ENCODE data around the gene CPNE5. TPM values are rescaled to one million over a fixed set of nuclear protein-coding genes. Genes with fewer than 3 reads are reported as not detected.

Gene CPNE5
- polyA plus RNA-seq, 3 donors, result 0.47 to 0.85 (median 0.82) TPM

- no peak for DNase-seq
- H3K4me1 Mint-ChIP-seq, result peaks cover 18% of the 10 kb centered on the region
- peak overlapping the region in 3 of 7 donors; percentile 40 to 66 (median 52) for H3K27ac Mint-ChIP-seq
- Histone ChIP-seq H3K27me3 (ENCODE audit: control insufficient read depth in 2 of 2, insufficient read depth in 2 of 2, low read length in 2 of 2) (no peaks in the 10 kb centered on the region), H3K79me2 (ENCODE audit: insufficient read depth, low read length) (no peaks in the 10 kb centered on the region), H3K4me3 (replicated peaks in 1 of 3; ENCODE audit: low read depth in 2 of 3, low read length in 3 of 3) (no peak overlapping the region), H3K9ac (ENCODE audit: insufficient read depth, low read length, poor library complexity, severe bottlenecking) (no peak overlapping the region), H4K20me1 (ENCODE audit: insufficient read depth, low read length) (no peaks in the 10 kb centered on the region), H3K4me1 (ENCODE audit: control insufficient read depth in 1 of 2, insufficient read depth in 2 of 2, low read length in 2 of 2) (peaks cover 13 to 19% of the 10 kb centered on the region in 2 donors), H3K9me3 (replicated peaks in 1 of 2; ENCODE audit: control insufficient read depth in 1 of 2, insufficient read depth in 1 of 2, low read length in 2 of 2) (peaks cover 8 to 12% of the 10 kb centered on the region in 2 donors), H3K36me3 (replicated peaks in 1 of 2; ENCODE audit: control insufficient read depth in 1 of 2, insufficient read depth in 2 of 2, low read length in 2 of 2) (no peaks in the 10 kb centered on the region), H2AFZ (ENCODE audit: insufficient read depth, low read depth, low read length, poor library complexity, severe bottlenecking) (no peak overlapping the region), H3K27ac (ENCODE audit: low read depth in 1 of 2, low read length in 2 of 2) (no peak overlapping the region), H3K4me2 (replicated peaks; ENCODE audit: extremely low read depth, low read length, poor library complexity, severe bottlenecking) (peak overlapping the region; percentile 7)
- H3K9me3 Mint-ChIP-seq, result peaks cover 6 to 13% (median 10%) of the 10 kb centered on the region in 7 donors
- peaks cover 4 to 14% (median 11%) of the 10 kb centered on the region in 3 donors for H3K27me3 Mint-ChIP-seq (ENCODE audit: low read depth in 3 of 3)
- no CpG with 5 or more reads among the region's 2 CpGs for WGBS (ENCODE audit: insufficient coverage)
- no peak for TF ChIP-seq CTCF (IDR thresholded peaks at IDR 0.05)
- H3K4me3 Mint-ChIP-seq, result peak overlapping the region in 1 of 2 donors; percentile 51
- H3K36me3 Mint-ChIP-seq, result peaks cover under 1 to 4% of the 10 kb centered on the region in 2 donors
- intact Hi-C loops (cut with micrococcal nuclease), result no loop called here
Observed at GRCh38 chr6:36744304-36744673, 95.0 kb downstream of the CPNE5 start.

- Histone ChIP-seq H3K9ac (ENCODE audit: insufficient read depth, low read length, poor library complexity, severe bottlenecking) (no peak overlapping the region), H4K20me1 (ENCODE audit: insufficient read depth, low read length) (no peaks in the 10 kb centered on the region), H3K4me3 (replicated peaks in 1 of 3; ENCODE audit: low read depth in 2 of 3, low read length in 3 of 3) (no peak overlapping the region), H3K4me1 (ENCODE audit: control insufficient read depth in 1 of 2, insufficient read depth in 2 of 2, low read length in 2 of 2) (peaks cover 13 to 24% of the 10 kb centered on the region in 2 donors), H3K27ac (ENCODE audit: low read depth in 1 of 2, low read length in 2 of 2) (no peak overlapping the region), H3K79me2 (ENCODE audit: insufficient read depth, low read length) (no peaks in the 10 kb centered on the region), H2AFZ (ENCODE audit: insufficient read depth, low read depth, low read length, poor library complexity, severe bottlenecking) (no peak overlapping the region), H3K36me3 (replicated peaks in 1 of 2; ENCODE audit: control insufficient read depth in 1 of 2, insufficient read depth in 2 of 2, low read length in 2 of 2) (no peaks in the 10 kb centered on the region), H3K4me2 (replicated peaks; ENCODE audit: extremely low read depth, low read length, poor library complexity, severe bottlenecking) (peak overlapping the region; percentile 7), H3K9me3 (replicated peaks in 1 of 2; ENCODE audit: control insufficient read depth in 1 of 2, insufficient read depth in 1 of 2, low read length in 2 of 2) (peaks cover 5 to 9% of the 10 kb centered on the region in 2 donors), H3K27me3 (ENCODE audit: control insufficient read depth in 2 of 2, insufficient read depth in 2 of 2, low read length in 2 of 2) (no peaks in the 10 kb centered on the region)
- H3K36me3 Mint-ChIP-seq, result peaks cover 0 to 4% of the 10 kb centered on the region in 2 donors
- peak overlapping the region in 1 of 2 donors; percentile 51 for H3K4me3 Mint-ChIP-seq
- 61% methylated on average over 12 of the region's 24 CpGs for whole genome bisulfite sequencing (ENCODE audit: insufficient coverage)
- peaks cover 20% of the 10 kb centered on the region for H3K4me1 Mint-ChIP-seq
- DNase-seq, result no peak
- TF ChIP-seq CTCF (IDR thresholded peaks at IDR 0.05), result no peak
- peaks cover 4 to 15% (median 11%) of the 10 kb centered on the region in 3 donors for H3K27me3 Mint-ChIP-seq (ENCODE audit: low read depth in 3 of 3)
- intact Hi-C loops (cut with micrococcal nuclease), result no loop called here
- peaks cover 3 to 8% (median 6%) of the 10 kb centered on the region in 7 donors for H3K9me3 Mint-ChIP-seq
- H3K27ac Mint-ChIP-seq, result peak overlapping the region in 1 of 7 donors; percentile 66
Observed at GRCh38 chr6:36743538-36744303, 95.5 kb downstream of the CPNE5 start.

Data from CD14-positive monocyte (primary cell).